Activated CD8-positive, alpha-beta memory T cell treated with anti-CD3 and anti-CD28 coated beads for 4 hours (primary cell): ENCODE results near the gene SPAG4.

Source experiments
- DNase-seq, 2 donors: peaks; one replicate each; pipeline ENCODE4 v3.0.0-alpha.2; 2020; ENCODE audit warnings: low read depth in 2 of 2

The SPAG4 gene

DNA sequence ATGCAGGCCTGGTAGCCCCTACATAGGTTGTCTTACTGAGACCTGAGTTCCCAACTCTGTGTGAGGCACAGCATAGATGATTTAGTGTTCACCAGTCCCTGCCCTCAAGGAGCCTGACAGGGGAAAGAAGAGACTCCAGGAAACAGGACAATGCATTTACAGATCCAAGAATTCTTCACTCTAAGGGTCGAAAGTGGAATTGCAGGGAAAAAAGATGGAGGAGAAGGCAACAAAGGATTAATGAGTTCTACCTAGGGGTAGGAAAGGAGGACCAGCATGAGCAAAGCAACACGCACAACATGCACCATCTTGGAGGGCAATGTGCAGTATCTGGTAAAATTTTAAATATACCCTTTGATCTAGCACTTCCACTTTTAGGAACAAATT lies 5.9 kb downstream of the SPAG4 start:
- DNase-seq: no peak

DNA sequence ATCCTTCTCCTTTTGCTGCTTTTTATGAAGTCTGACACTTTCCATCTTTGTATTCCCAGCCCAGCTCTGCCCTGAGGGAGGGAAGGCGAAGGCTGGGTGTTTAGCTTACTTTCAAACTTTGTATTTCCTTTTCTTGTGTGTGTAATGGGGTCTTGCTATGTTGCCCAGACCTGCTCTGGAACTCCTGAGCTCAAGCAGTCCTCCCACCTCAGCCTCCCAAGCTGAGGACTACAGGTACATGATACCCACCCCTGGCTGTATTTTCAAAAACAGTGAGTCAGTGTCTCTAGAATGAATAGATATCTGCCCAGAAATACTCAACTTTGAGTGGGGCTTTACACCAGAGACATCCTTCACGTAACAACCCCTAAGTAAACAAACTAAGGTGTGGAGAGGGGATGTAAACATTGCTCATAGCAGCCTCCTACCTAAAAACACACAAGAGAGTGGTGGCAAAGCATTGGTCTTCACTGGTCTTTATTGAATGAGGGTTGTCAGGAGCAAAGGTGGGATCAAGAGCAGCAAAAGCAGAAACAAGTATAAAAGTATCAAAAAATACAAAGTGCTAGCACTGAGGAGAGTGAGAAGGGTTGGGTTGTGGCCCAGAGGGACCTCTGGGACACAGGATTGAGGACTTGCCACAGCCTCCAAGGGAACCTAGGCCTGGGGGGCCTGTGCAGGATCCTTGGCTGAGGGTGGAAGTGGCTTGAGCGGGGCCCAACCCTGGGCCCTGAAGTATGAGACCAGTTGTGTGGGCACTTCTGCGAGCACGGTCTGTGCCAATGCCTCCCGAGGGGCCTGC lies 10.2 kb downstream of the SPAG4 start:
- no peak for DNase-seq

DNA sequence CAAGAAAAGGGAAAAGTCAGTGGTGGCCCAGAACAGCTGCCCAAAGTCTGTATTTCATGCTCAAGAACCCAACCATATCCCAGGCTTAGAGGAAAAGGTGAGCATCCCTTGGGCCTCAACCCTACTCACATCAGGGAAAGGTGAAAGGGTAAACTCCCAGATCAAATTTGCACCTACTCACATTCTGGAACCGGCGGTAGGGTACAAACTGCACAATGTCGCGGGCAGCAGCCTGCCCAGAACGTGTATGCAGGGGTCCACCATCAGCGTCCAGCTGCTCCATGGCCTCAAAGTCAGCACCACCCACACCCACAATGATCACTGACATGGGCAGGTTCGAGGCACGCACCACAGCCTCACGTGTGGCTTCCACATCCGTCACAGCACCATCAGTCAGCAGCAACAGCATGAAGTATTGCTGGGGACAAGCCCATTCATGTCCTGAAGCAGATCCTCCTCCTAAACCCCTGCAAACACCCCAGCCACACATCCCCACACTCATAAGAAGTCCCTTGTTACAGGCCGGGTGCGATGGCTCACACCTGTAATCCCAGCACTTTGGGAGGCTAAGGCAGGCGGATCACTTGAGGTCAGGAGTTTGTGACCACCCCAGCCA lies 10.9 kb downstream of the SPAG4 start:
- DNase-seq: no peak

DNA sequence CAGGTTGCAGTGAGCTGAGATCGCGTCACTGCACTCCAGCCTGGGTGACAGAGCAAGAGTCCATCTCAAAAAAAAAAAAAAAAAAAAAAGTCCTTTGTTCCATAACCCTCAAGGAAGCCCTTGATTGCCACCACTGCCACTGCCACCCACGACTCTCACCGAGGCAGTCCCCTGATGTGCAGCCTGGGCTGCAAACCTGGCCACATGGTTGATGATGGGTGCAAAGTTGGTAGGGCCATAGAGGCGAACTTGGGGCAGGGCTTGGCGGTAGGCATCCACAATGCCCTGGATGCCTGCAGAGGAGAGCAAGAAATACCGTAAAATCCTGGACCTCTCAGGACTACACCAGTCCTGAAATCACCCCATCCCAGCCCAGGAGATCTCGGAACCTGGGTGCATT lies 11.5 kb downstream of the SPAG4 start:
- no peak for DNase-seq

DNA sequence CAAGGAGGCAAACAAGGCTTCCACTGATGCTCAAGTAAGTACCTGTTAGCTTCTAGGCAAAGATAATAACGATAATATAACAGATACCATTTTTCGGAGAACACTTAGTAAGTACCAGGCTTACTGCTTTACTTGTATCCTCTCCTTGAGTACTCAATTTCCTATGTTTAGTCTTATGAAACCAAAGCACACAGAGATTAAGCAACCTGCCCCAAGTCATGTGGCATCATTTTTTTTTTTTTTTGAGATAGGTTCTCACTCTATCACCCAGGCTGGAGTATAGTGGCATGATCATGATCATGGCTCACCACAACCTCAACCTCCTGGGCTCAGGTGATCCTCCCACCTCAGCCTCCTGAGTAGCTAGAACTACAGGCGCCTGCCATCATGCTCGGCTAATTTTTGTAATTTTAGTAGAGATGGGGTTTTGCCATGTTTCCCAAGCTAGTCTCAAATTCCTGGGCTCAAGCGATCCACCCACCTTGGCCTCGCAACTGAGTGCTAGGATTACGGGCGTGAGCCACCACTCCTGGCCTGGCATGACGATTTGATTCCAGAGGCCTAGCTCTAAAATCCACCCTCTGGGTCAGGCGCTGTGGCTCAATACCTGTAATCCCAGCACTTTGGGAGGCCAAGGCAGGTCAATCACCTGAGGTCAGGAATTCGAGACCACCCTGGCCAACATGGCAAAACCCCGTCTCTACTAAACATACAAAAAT lies 14.0 kb downstream of the SPAG4 start:
- no peak for DNase-seq

DNA sequence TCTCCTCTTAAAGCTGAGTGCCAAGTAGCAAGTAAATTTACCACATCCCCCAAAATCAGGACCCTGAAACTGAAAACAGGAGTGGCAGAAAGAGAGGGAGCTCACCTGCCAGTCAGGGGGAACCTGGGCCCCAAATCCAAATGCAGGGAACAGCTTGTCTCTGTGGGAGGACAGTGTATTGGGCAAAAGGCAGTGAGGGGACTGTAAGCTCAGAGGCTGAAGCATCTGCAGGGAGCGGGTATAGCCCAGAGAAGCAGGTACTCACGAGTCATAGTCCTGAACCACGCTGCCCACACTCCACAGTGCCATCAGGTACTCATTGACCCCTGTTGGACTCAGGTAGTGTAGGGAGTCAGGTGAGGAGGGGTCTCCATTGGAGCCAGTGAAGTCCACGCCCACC lies 15.0 kb downstream of the SPAG4 start:
- no peak for DNase-seq

DNA sequence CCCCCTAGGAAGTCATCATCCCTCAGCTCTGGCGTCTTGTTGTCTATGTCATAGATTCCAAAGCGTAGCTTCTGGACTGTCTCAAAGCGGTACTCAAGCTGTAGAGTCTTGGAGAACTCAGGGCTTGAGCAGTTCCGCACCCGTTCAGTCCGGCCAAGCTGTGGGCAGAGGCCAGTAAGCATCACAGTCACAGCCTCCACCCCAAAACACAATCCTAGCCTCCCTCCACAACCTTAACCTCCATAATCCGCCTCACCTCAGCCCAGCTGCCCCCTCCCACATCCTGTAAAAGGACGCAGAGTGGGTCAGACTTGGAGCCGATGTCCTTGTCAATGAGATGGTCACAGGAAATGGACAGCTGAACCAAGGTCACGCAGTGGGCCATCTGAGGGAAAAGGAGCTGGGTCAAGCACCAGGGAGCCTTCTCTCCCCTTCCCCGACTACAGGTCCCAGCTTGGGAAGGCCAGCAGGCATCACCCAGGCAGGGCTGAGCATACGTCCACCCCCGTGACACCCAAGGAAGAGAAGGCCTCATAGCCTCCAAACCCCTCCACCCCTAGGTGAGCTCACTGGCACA lies 17.0 kb downstream of the SPAG4 start:
- no peak for DNase-seq

DNA sequence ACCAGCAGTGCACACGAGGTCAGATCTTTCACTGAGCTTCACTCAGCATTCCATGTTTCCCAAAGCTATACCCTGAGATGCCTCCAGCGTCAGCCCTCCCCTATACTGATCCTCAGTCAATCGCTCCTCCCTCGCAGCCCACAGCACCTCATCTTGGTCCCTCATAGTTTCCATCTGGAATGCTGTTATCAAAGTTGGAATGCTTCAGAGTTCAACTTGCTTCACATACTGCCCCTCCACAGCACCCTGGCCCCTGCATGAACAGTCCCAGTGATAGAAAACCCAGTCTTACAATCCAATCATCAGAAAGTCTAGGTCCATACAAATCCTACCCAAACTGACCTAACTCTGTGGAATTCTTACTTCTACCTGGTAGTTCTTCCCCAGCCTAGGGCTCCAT lies 20.0 kb downstream of the SPAG4 start:
- no peak for DNase-seq

DNA sequence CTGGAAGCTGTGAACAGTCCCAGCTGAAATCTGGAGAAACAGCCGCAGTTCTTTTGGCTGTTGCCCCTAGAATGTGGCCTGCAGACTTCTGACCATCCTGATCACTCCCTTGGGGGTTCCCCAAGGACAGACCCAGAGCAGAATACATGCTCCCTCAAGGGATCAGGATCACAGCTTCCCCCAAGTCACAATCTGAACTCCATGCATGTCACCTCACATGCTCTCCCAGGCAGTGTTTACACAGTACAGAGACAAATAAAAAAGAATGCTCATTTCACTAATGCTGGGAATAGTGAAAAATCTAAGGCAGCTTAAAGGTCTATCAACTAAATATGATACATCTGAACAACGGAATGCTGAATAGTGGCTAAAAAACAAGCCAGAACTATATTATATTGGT lies 20.5 kb downstream of the SPAG4 start:
- no peak for DNase-seq

DNA sequence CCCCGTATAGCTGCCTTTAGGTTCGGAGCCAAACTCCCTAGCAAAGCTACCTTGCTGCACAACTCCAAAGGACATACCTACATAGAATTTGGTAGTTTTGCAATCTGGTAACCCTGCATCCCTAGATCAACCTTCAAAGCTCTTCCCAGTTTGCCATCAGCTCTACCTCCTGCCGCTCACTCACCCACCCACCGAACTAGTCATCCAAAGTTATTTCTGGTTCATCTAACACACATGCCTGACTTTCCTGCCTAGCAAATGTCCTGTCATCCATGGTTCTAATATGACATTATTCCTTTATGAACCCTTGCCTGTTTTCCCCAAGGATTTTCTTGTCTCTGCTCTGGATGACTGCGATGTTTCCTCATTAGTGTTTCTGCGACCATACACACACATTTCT lies 21.6 kb downstream of the SPAG4 start:
- DNase-seq: no peak

DNA sequence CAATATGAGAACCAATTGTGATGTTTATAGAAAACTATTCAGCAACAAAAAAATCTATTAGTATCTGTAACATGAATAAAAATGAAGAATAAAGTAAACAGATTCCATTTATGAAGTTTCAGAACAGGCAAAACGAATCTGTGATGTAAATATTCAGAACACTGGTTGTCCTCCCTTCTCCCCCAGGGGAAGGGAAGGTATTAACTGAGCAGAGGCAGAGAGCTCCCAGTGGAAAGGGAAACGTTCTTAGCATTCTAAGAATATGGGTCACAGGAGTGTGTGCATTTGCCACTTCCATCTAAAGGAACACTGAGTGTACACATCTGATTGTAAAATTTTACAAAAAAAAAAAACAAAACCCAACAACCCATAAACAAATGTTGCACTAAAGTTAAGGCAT lies 23.1 kb downstream of the SPAG4 start:
- DNase-seq: no peak

DNA sequence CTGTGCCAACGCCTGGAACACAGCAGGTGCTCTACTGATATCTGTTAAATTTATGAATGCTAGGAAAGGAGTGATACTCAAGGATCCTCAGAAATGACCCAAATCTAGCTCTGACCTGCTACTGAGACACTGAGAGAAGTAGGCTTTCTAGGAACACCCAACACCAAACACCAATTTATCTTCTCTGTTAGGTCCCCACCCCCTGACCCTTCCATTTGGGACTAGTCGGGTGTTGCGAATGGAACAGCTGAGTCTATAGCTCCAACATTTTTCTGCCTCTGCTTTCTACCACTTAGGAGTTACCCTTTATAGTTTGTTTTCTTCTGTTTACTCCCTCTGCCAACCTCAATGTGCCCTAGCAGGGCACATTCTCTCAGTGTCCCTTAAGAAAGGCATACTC lies 25.1 kb downstream of the SPAG4 start:
- no peak for DNase-seq

DNA sequence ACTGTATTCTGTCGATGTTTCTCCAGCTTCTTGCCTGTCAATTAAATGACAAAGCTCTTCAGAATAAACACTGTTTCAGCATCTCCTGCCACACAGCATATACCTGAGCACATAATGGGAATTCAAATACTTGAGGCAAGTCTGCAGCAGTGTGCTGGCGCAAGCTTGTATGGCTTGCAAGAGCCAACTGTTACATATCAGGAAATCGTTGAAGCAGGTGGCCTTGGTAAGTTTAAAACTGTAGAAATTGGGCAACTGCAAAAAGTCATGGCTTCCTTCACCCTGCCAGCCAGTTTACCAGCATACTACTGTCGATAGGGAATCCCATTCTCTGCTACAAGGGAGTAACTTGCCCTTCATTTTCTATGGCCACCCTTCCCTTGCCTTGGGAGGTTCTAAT lies 26.1 kb downstream of the SPAG4 start:
- no peak for DNase-seq

DNA sequence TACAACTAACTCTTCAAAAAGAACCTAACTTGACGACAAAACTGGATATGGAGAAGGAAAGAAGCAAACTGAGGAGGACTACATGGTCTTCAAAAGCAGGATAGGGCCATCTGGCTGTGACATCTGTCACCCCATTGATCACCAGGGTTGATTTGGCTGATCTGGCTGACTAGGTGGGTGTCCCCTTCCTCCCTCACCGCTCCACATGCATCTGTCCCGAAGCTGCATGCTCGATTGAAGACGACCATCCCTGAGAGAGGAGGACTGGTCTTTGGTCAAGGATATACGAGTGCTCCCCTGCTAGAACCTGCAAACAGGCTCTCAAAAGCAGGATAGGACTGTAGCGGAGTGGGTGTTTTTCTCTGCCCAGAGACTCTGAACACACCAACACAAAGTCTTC lies 27.4 kb downstream of the SPAG4 start:
- no peak for DNase-seq

DNA sequence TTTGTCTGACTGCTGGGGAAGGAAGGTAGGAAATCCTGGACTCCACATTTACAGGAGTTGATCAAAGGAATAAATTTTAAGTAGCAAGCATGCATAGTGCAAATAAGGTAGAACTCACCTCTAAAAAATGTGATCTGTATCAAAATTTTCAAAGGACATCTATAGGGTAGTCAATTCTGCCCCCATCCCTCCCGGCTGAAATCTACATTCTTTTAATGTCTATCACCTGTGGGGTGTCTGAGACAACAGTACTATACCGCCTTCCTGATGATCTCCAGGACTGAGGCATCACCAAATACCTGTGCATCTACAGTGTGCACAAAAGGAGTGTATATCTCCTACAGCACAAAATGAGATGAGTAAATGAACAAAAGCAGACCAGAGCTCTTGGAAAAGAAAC lies 29.2 kb downstream of the SPAG4 start:
- no peak for DNase-seq

DNA sequence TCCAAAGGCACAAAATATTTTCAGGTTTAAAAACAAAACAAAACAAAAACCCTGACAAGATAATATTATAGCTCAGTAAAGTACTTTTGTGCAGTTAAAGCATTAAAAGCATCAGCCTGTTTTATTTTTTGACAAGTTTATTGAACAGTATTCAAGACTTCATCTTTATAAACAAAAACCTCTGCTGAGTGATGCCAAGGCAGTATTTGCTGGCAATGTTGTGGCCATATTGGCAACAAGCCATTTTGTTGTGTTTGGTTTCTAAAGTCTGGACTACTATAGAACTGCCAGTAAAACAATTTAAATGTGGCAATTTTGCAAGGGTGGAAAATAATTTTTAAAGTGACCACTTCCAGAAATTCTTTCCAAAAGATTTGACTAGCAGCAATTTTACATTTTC lies 33.2 kb downstream of the SPAG4 start:
- DNase-seq: no peak

DNA sequence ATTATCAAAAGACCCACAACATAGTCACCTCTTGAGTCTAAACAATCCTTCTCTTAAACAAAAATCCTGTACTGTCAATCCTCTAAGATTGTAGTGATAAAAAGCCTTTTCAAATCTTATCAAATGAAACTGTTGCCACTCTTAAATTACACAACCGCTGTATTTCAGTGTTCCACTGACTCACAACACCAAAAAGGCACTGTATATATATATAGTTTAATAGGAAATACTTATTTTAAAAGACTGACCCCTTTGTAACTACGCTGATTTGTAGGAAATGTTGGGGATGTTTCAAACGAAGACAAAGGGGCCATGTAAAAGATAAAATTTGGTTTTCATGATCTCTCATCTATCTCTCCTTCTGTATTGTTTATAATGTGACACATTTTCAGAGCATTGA lies 35.0 kb downstream of the SPAG4 start:
- DNase-seq: no peak

DNA sequence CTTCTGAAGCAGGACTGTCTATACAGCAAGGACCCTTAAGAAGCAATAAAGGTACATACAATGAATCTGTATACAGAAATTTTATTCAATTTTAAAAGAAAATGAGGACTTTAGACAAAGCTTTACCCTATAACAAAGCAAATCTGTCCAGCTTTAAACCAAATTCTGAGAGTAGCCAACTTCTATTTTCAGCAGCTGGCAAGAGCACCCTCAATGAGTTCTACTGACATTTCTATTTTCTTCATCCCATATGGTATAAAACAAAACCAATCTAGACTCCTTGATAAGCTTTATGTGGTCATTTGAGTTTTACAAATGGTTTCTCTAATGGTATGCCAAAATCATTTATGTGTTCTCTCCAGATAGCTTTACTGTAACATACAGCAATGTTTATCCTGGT lies 36.3 kb downstream of the SPAG4 start:
- DNase-seq: no peak

DNA sequence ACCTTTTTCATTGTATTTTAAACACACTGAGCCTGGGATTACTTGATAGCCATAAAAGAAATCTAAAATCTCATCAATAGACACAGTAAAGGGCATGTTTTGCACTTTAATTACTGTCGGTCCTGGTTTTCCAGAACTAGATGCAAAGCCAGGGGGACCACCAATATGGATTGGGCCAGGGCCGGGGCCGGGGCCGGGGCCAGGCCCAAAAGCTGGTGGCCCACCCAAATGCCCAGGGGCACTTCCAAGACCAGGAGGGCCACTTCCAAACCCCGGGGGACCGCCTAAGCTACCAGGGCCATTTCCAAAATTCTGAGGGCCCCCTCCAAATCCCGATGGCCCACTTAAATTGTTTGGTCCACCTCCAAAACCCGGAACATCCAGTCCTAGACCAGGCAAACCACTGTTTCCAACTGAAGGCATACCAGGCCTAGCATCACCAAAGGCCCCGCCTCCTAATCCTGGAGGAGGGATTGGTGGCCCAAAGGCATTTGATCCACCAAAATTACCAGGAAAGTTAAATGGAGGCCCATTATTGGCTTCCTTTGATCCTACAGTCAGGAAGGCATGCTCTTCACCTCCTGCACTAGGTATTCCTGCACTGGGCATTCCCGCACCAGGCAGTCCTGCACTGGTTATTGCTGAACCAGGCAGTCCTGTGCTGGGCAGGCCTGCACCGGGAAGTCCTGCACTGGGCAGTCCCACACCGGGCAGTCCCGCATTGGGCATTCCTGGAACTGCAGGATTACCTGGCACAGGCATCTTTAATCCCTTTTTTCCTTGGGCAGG lies 37.2 kb downstream of the SPAG4 start:
- no peak for DNase-seq

DNA sequence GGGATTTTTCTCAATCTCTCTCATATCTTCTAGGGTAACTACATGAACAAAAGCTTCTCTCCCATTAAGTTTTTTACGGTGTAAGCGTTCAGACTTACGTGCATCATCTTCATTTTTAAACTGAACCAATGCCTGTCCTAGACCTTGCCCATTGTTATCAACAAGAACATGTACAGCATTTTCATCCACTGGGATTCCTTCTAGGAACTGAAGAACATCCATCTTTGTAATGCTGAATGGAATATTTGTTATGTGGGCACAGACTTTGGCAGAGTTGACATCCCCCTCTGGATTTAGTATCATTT lies 37.8 kb downstream of the SPAG4 start:
- DNase-seq: no peak

DNA sequence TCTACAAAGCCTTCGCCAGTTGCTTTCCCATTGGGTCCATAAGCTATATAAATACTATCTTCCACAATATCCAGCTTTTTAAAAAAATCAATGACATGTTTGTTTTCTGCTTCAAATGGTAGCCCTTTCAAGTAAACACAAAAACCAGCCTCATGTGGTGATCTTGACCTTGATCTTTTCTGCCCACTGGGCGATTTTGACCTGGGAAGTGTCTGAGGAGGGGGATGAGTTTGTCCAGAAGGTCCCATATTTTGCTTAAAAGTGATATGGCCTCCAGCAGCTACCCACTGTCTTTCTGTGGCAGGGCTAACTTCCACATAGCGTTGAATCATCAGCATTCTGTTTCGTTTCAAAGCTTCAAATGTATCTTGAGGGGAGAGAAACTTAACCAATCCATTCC lies 38.3 kb downstream of the SPAG4 start:
- no peak for DNase-seq

DNA sequence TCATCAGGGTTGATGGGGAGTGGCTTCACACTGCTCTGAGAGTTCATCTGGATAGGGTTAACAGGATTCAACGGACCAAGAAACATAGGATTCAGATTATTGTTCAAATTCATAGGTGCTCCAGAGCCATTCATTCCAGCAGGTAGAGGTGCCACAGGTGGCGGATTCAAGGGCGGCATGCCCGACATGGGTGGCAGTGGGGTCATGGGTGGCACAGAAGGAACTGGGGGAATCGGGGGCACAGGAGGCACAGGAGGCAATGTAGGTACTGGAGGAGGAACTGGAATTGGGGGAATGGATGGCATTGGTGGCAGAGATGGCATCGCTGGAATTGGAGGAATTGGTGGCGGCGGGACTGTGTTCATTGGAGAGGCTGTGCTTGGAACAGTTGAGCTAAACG lies 38.8 kb downstream of the SPAG4 start:
- DNase-seq: no peak
